KMS-11 (cell line): Measurements from ENCODE around the gene NTF3.

Experiments used
- H2AFZ ChIP-seq: fragments of 200-600 bp; sonication (generic); 2 replicates; pipeline ENCODE4 v1.6.1; 2016; ENCODE audit warnings: antibody characterized with exemption, mixed run types, low read depth
- H3K27ac ChIP-seq: fragments of 200-600 bp; sonication (generic); 2 replicates; pipeline ENCODE4 v1.6.1; 2016; ENCODE audit warnings: mild to moderate bottlenecking, mixed run types
- H3K27me3 ChIP-seq: fragments of 200-600 bp; sonication (generic); 2 replicates; pipeline ENCODE4 v1.6.1; 2017; ENCODE audit warnings: mild to moderate bottlenecking, low read depth, mixed run types, moderate library complexity; ENCODE audit not compliant: insufficient read depth
- H3K36me3 ChIP-seq: fragments of 200-600 bp; sonication (generic); 2 replicates; pipeline ENCODE4 v1.6.1; 2017; ENCODE audit warnings: mild to moderate bottlenecking, mixed run types; ENCODE audit not compliant: insufficient read depth
- H3K4me1 ChIP-seq: fragments of 200-600 bp; sonication (generic); 2 replicates; pipeline ENCODE4 v1.6.1; 2016; ENCODE audit warnings: mild to moderate bottlenecking, low read depth, mixed run types; ENCODE audit not compliant: poor library complexity, severe bottlenecking
- H3K4me2 ChIP-seq: fragments of 200-600 bp; sonication (generic); 2 replicates; pipeline ENCODE4 v1.7.0; 2016; ENCODE audit warnings: mild to moderate bottlenecking, mixed run types
- H3K4me3 ChIP-seq: fragments of 200-600 bp; sonication (generic); IDR thresholded peaks from 2 replicates; pipeline ENCODE4 v1.6.1; 2017; ENCODE audit warnings: low read depth, low read length, mixed read lengths; ENCODE audit not compliant: insufficient read depth
- H3K79me2 ChIP-seq: fragments of 200-600 bp; sonication (generic); 2 replicates; pipeline ENCODE4 v1.6.1; 2016; ENCODE audit warnings: low read depth, mixed run types; ENCODE audit not compliant: insufficient read depth
- H3K9ac ChIP-seq: fragments of 200-600 bp; sonication (generic); 2 replicates; pipeline ENCODE4 v1.6.1; 2016; ENCODE audit warnings: mild to moderate bottlenecking, mixed run types
- H4K20me1 ChIP-seq: fragments of 200-600 bp; sonication (generic); 2 replicates; pipeline ENCODE4 v1.6.1; 2016; ENCODE audit warnings: mild to moderate bottlenecking, mixed run types; ENCODE audit not compliant: insufficient read depth
- TF ChIP-seq, protein P1 (sequence below): fragments of 200-600 bp; sonication (generic); conservative IDR thresholded peaks from 2 replicates; pipeline ENCODE4 v1.6.1; 2017; ENCODE audit warnings: low read depth, mild to moderate bottlenecking, antibody characterized with exemption, low read length, moderate library complexity, mixed read lengths

Gene NTF3

DNA sequence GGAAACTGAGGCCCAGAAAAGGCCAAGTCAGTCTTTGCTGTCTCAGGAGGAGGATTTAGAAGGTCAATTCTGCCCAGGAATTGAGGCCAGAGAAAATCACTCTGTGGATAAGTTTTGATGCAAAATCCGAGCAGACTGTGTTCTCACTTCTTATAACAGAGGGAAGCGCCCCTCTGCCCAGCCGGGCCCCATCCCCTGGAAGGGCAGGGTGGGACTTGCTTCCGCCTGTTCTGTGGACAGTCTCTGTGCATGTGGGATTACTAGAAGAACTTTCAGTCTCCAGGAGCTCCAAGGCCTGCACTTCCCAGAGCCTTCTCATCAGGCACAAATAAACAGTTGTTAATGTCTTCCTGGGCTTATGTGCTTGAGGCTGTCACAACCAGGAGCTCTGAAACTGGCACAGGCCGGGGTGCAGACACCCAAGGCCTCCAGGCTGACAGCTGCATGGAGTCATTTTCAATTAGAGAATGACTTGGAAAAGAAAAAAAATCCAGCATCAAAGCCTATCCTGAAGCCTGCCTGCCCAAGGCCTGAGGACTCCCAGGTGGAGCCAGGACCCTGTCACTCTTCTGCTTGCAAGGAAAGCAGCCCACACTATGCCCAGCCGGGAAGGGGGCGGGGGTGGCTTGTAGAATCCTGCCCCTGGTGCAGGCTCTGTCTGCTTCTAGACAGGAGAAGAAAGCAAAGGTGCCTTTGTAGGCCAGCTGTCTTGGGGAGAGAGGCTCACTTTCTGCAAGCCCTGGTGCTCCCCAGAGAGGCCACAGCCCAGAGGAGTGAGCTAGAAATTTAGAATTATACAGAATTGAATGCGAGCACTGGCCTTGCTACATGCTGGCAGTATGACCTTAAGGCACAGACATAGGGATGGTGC, 84.7 kb downstream of the NTF3 start:
- no peaks in the 10 kb centered on the region for H3K79me2 ChIP-seq
- H3K4me2 ChIP-seq: no peak overlapping the region
- no peaks in the 10 kb centered on the region for H3K36me3 ChIP-seq
- H3K4me3 ChIP-seq: no peak overlapping the region
- H4K20me1 ChIP-seq: no peaks in the 10 kb centered on the region
- no peak overlapping the region for H2AFZ ChIP-seq
- H3K27ac ChIP-seq: no peak overlapping the region
- no peaks in the 10 kb centered on the region for H3K27me3 ChIP-seq
- TF ChIP-seq, protein P1, sequence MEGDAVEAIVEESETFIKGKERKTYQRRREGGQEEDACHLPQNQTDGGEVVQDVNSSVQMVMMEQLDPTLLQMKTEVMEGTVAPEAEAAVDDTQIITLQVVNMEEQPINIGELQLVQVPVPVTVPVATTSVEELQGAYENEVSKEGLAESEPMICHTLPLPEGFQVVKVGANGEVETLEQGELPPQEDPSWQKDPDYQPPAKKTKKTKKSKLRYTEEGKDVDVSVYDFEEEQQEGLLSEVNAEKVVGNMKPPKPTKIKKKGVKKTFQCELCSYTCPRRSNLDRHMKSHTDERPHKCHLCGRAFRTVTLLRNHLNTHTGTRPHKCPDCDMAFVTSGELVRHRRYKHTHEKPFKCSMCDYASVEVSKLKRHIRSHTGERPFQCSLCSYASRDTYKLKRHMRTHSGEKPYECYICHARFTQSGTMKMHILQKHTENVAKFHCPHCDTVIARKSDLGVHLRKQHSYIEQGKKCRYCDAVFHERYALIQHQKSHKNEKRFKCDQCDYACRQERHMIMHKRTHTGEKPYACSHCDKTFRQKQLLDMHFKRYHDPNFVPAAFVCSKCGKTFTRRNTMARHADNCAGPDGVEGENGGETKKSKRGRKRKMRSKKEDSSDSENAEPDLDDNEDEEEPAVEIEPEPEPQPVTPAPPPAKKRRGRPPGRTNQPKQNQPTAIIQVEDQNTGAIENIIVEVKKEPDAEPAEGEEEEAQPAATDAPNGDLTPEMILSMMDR: no peak
- H3K4me1 ChIP-seq: no peaks in the 10 kb centered on the region
- H3K9ac ChIP-seq: no peak overlapping the region

DNA sequence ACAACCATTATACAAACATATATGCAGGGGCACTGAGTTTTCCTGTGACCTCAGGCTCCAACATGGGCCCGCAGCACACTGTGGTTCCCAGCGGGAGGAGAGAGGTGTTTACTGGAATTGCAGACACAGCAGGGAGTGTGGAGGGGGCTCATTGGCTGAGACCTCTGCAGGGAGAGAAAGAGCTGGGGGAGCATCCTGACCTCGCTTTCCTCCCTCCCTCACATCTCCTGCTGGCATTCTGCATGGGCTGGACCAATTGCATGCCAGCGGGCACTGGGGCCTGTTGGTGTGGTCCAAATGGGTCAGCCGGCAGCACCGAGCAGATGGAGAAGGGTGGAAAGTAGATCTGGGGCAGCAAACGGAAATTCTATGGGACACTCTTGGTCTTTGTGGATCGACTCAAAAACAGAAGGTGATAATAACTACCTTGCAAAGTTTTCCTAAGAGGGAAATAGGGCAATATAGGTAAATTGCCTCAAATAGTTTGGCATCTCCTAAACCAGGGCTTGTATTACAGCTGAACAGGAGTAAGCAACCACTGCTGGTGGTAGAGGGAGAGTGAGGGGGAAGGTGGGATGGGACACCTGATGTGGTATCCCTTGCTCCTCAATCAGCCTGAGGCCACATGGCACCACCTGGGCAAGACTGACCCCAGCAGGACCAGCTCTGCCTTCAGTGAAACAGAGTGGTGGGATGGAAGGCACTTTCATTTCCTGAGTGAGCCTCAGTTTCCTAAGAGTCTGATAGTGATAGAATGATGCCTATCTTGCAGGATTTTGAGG, 86.9 kb downstream of the NTF3 start:
- Histone ChIP-seq H3K4me1 (no peaks in the 10 kb centered on the region), H2AFZ (no peak overlapping the region), H3K4me2 (no peak overlapping the region), H3K4me3 (no peak overlapping the region), H3K27me3 (no peaks in the 10 kb centered on the region), H4K20me1 (no peaks in the 10 kb centered on the region), H3K79me2 (no peaks in the 10 kb centered on the region), H3K9ac (no peak overlapping the region), H3K27ac (no peak overlapping the region), H3K36me3 (no peaks in the 10 kb centered on the region)
- TF ChIP-seq, protein P1: no peak

DNA sequence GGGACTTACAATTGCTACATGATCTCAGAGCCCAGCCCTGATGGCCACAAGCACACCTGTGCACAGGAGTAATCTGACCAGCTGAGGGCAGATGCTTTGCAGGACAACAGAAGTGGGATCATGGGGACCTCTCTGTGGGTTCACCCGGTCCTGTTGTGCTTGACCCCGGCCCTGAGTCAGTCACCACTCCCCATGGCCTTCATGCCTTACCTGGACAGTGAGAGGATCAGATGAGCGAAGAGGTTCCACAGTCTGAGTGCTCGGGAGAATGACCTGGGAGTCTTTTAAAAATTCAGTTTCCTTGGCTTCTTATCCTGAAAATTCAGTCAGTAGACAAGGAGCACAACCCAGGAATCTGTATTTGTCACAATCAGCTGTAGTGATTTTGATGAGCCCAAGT, 88.1 kb downstream of the NTF3 start:
- TF ChIP-seq, protein P1: no peak
- Histone ChIP-seq H3K27ac (no peak overlapping the region), H3K27me3 (no peaks in the 10 kb centered on the region), H4K20me1 (no peaks in the 10 kb centered on the region), H3K4me1 (no peaks in the 10 kb centered on the region), H3K4me3 (no peak overlapping the region), H2AFZ (no peak overlapping the region), H3K79me2 (no peaks in the 10 kb centered on the region), H3K9ac (no peak overlapping the region), H3K4me2 (no peak overlapping the region), H3K36me3 (no peaks in the 10 kb centered on the region)

DNA sequence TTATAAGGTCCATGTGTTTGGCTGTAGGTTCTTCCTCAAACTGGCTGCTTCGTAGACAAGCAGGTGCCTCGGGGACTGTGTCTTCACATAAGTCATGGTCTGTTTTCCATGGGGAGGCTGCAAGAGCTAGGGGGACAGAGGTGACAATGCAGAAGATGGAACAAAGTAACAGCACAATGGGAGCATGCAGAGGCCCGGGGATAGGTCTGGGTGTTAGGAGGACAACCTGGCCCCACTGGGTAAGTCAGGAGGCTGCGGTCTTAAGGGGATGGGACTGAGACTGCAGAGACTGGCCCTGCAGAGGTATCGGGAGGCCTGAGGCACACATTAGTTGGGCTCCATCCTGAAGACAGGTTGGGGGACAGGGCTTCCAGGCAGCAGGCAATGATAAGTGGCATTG, 88.9 kb downstream of the NTF3 start:
- no peak overlapping the region for H3K9ac ChIP-seq
- H3K4me3 ChIP-seq: no peak overlapping the region
- H3K79me2 ChIP-seq: no peaks in the 10 kb centered on the region
- H3K27me3 ChIP-seq: no peaks in the 10 kb centered on the region
- no peak overlapping the region for H3K4me2 ChIP-seq
- no peak overlapping the region for H2AFZ ChIP-seq
- H3K36me3 ChIP-seq: no peaks in the 10 kb centered on the region
- TF ChIP-seq, protein P1: no peak
- H4K20me1 ChIP-seq: no peaks in the 10 kb centered on the region
- no peak overlapping the region for H3K27ac ChIP-seq
- no peaks in the 10 kb centered on the region for H3K4me1 ChIP-seq
